Stomach (tissue), 9 donors: ENCODE measurements around the gene MBNL2. TPM values are rescaled to one million over a fixed set of nuclear protein-coding genes. Genes with fewer than 3 reads are reported as not detected.

Experiments used
- DNase-seq, 2 donors: peaks; one replicate each; pipeline versions ENCODE4 v3.0.0 to v3.0.0-alpha.2; 2013 to 2019
- H3K27ac ChIP-seq, 5 donors: fragments of 200-600 bp in 4 of 5; sonication (generic) in 4 of 5; one replicate each; pipeline ENCODE4 v1.5.1; 2013 to 2019; ENCODE audit warnings: mild to moderate bottlenecking in 1 of 5, moderate library complexity in 1 of 5
- H3K27me3 ChIP-seq, 3 donors: fragments of 200-600 bp; sonication (generic); one replicate each; pipeline ENCODE4 v1.5.1; 2017 to 2019; ENCODE audit warnings: mixed run types in 1 of 3
- H3K36me3 ChIP-seq, 4 donors: fragments of 200-600 bp; sonication (generic); 1 replicate in 3 of 4; 2 replicates in 1 of 4; pipeline ENCODE4 v1.5.1; 2016 to 2019
- H3K4me1 ChIP-seq, 4 donors: fragments of 200-600 bp; sonication (generic); one replicate each; pipeline ENCODE4 v1.5.1; 2016 to 2019
- H3K4me3 ChIP-seq, 4 donors: fragments of 200-600 bp; sonication (generic) in 3 of 4; one replicate each; pipeline ENCODE4 v1.5.1; 2016 to 2019; ENCODE audit warnings: mild to moderate bottlenecking in 1 of 4
- H3K9me3 ChIP-seq, 4 donors: fragments of 200-600 bp; sonication (generic); one replicate each; pipeline ENCODE4 v1.5.1; 2016 to 2019
- EP300 ChIP-seq: sonication (generic); formaldehyde crosslinking; IDR thresholded peaks from one replicate; pipeline ENCODE4 v1.6.1; 2017; ENCODE audit warnings: antibody characterized with exemption
- POLR2A ChIP-seq, 4 donors: fragments of 450-650 bp; IDR thresholded peaks; one replicate each; pipeline ENCODE4 v1.6.1; 2016; ENCODE audit warnings: antibody characterized with exemption in 4 of 4, control low read depth in 2 of 4, mild to moderate bottlenecking in 1 of 4, moderate library complexity in 1 of 4
- POLR2AphosphoS5 ChIP-seq, 3 donors: sonication (generic); formaldehyde crosslinking; IDR thresholded peaks; one replicate each; pipeline ENCODE4 v1.6.1; 2016; ENCODE audit warnings: antibody characterized with exemption in 3 of 3
- WGBS, 5 donors: extraction: QIAGEN DNeasy Blood & Tissue Kit in 3 of 5; methylation state at CpG; one replicate each; pipeline versions ENCODE4 v1.1.5 to v1.1.7; 2013 to 2018; 5-methylcytosine and 5-hydroxymethylcytosine counted together
- intact Hi-C: fragments of 100-400 bp; cut with DNase I; formaldehyde crosslinking; loops from one replicate; pipeline ENCODE4 v1.15.1; 2023; ENCODE audit warnings: low total_unique reads
- polyA plus RNA-seq, 3 donors: library from polyadenylated mRNA; stranded (reverse); fragments of 200-250 nt; gene quantifications; one replicate each; pipeline ENCODE4 v1.2.3, GENCODE V29; 2013
- total RNA-seq, 5 donors: library from RNA; depleted of rRNA; stranded (reverse); fragments of >200 nt; gene quantifications; one replicate each; pipeline versions ENCODE4 v1.1.0 to v1.2.3, GENCODE V29; 2014 to 2016
- TF ChIP-seq, protein P1 (sequence below), 7 experiments: fragments of 450-650 bp in 4 of 7; fragments of 200-600 bp in 3 of 7; sonication (generic) in 3 of 7; IDR thresholded peaks; one replicate each; pipeline ENCODE4 v1.5.1; 2016 to 2019; ENCODE audit warnings: antibody characterized with exemption in 7 of 7, control low read depth in 2 of 7, mild to moderate bottlenecking in 1 of 7
- donor health status: healthy with polysubstance abuse.
- donor health status: Bipolar disorder and iron deficiency.
- donor health status: healthy.

The MBNL2 gene
- total and polyA plus RNA-seq, 8 donors = 8.3 to 74.5 (median 25.6) TPM

DNA sequence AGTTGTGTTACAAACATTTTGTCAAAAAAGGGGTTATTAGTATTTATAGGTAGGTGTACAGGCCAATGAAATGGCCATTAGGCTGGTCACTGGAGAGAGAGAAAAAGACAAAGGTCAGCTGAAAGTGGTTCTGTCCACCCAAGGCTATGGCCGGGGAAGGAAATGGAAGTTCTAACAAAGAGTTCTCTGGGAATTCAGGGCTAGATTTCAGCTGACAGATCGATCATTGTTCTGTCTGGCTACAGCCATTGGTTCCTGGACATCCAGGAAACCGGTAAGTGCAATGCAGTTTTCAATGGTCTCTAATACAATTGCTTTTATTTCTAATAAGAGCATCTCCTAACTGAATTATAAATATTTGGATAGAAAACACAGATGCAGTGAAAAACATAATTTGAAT is 42.5 kb downstream of the MBNL2 start:
- WGBS, 5 donors = 76 to 89% (median 84%) methylated on average over 3 of the region's 3 CpGs
- Histone ChIP-seq H3K27me3 (no peaks in the 10 kb centered on the region), H3K27ac (no peak overlapping the region), H3K4me1 (peaks cover 38 to 86% (median 65%) of the 10 kb centered on the region in 4 donors), H3K36me3 (peaks cover 0 to 4% (median 0%) of the 10 kb centered on the region in 4 donors), H3K4me3 (no peak overlapping the region), H3K9me3 (no peaks in the 10 kb centered on the region)
- no peak for DNase-seq
- TF ChIP-seq POLR2A (IDR thresholded peaks at IDR 0.05) (no peak), EP300 (no peak)
- intact Hi-C loops = no loop called here

DNA sequence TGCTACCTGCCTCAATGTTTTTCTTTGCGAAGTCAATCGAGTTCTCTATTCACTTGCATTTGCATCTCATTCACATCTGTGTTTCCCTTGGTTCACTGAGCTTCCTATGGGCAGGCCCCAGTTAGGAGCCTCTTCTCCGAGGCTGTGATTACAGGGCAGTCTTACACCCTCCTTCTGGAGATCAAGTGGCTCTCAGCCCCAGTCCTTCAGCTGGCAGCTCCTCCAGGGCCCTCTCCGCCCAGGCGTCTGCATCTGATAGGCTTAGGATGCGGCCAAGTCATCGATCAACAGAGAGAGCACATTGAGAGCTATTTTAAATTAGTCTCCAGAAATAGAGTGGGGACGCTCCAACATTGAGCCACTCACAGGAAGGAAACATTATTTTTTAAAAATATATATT is 44.2 kb downstream of the MBNL2 start:
- Histone ChIP-seq H3K27ac (peak overlapping the region in 3 of 5 donors; percentile 11 to 45 (median 34)), H3K36me3 (peaks cover 0 to 4% (median 0%) of the 10 kb centered on the region in 4 donors), H3K27me3 (no peaks in the 10 kb centered on the region), H3K9me3 (no peaks in the 10 kb centered on the region), H3K4me3 (no peak overlapping the region), H3K4me1 (peaks cover 22 to 74% (median 50%) of the 10 kb centered on the region in 4 donors)
- TF ChIP-seq POLR2AphosphoS5 (IDR thresholded peaks at IDR 0.05) (no peak), EP300 (no peak), POLR2A (IDR thresholded peaks at IDR 0.05) (no peak)
- TF ChIP-seq, protein P1, sequence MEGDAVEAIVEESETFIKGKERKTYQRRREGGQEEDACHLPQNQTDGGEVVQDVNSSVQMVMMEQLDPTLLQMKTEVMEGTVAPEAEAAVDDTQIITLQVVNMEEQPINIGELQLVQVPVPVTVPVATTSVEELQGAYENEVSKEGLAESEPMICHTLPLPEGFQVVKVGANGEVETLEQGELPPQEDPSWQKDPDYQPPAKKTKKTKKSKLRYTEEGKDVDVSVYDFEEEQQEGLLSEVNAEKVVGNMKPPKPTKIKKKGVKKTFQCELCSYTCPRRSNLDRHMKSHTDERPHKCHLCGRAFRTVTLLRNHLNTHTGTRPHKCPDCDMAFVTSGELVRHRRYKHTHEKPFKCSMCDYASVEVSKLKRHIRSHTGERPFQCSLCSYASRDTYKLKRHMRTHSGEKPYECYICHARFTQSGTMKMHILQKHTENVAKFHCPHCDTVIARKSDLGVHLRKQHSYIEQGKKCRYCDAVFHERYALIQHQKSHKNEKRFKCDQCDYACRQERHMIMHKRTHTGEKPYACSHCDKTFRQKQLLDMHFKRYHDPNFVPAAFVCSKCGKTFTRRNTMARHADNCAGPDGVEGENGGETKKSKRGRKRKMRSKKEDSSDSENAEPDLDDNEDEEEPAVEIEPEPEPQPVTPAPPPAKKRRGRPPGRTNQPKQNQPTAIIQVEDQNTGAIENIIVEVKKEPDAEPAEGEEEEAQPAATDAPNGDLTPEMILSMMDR (IDR thresholded peaks at IDR 0.05) = no peak
- WGBS, 5 donors = 73 to 85% (median 83%) methylated on average over 8 of the region's 8 CpGs
- intact Hi-C loops = no loop called here
- DNase-seq = no peak

GRCh38 chr13:97266772-97267417 is 44.8 kb downstream of the MBNL2 start:
- Histone ChIP-seq H3K27me3 (no peaks in the 10 kb centered on the region), H3K4me3 (no peak overlapping the region), H3K27ac (peak overlapping the region in 3 of 5 donors; percentile 9 to 45 (median 34)), H3K9me3 (no peaks in the 10 kb centered on the region), H3K4me1 (peaks cover 20 to 73% (median 45%) of the 10 kb centered on the region in 4 donors), H3K36me3 (peaks cover 0 to 4% (median 0%) of the 10 kb centered on the region in 4 donors)
- intact Hi-C loops = no loop called here
- DNase-seq = no peak
- TF ChIP-seq POLR2A (IDR thresholded peaks at IDR 0.05) = no peak
- TF ChIP-seq EP300 = no peak
- TF ChIP-seq, protein P1 (IDR thresholded peaks at IDR 0.05) = no peak
- 63 to 83% (median 74%) methylated on average over 8 of the region's 8 CpGs for WGBS, 5 donors

GRCh38 chr13:97267418-97268059 is 45.4 kb downstream of the MBNL2 start:
- intact Hi-C loops = no loop called here
- 77 to 90% (median 81%) methylated on average over 11 of the region's 11 CpGs for WGBS, 5 donors
- Histone ChIP-seq H3K4me1 (peaks cover 20 to 69% (median 47%) of the 10 kb centered on the region in 4 donors), H3K9me3 (no peaks in the 10 kb centered on the region), H3K27ac (no peak overlapping the region), H3K4me3 (no peak overlapping the region), H3K36me3 (peaks cover 0 to 4% (median 0%) of the 10 kb centered on the region in 4 donors), H3K27me3 (no peaks in the 10 kb centered on the region)
- no peak for DNase-seq
- TF ChIP-seq EP300 (no peak), POLR2A (IDR thresholded peaks at IDR 0.05) (no peak), POLR2AphosphoS5 (IDR thresholded peaks at IDR 0.05) (no peak)
- TF ChIP-seq, protein P1 (IDR thresholded peaks at IDR 0.05) = no peak
